Measurements from ENCODE around the gene CNTF. TPM values are rescaled to one million over a fixed set of nuclear protein-coding genes. Genes with fewer than 3 reads are reported as not detected.

Gene CNTF
- total and polyA plus RNA-seq, 5 donors from 2014 or later = 4.9 TPM; not detected in 4

DNA sequence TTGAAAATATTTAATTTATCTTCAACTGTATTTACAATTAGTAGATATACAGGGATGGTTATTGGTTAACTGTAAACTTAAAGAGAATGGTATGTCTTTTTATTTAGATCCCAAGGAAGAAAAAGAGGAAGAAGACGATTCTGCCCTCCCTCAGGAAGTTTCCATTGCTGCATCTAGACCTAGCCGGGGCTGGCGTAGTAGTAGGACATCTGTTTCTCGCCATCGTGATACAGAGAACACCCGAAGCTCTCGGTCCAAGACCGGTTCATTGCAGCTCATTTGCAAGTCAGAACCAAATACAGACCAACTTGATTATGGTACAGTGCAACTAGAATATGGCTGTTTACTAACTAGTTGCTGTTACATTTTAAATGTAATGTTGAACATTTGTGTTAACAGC is 12.7 kb upstream of the CNTF start:
- Mint-ChIP-seq H3K9me3 (no peaks in the 10 kb centered on the region), H3K27ac (peak overlapping the region in 1 of 3 donors; percentile 63), H3K27me3 (no peaks in the 10 kb centered on the region), H3K4me1 (peaks cover 36 to 52% (median 45%) of the 10 kb centered on the region in 4 donors), H3K4me3 (no peak overlapping the region), H3K36me3 (peaks cover 34% of the 10 kb centered on the region)
- Histone ChIP-seq H3K4me1 (ENCODE audit: control insufficient read depth, insufficient read depth, low read length, poor library complexity, severe bottlenecking) (peaks cover 7% of the 10 kb centered on the region), H3K9me3 (ENCODE audit: control insufficient read depth in 2 of 2, low read length in 2 of 2) (no peaks in the 10 kb centered on the region), H3K36me3 (ENCODE audit: control insufficient read depth, insufficient read depth, low read length) (peaks cover 52% of the 10 kb centered on the region), H3K27ac (ENCODE audit: insufficient read depth, low read length, poor library complexity, severe bottlenecking) (no peak overlapping the region), H3K4me3 (ENCODE audit: low read depth, low read length) (no peak overlapping the region), H3K27me3 (ENCODE audit: control insufficient read depth, insufficient read depth, low read length) (no peaks in the 10 kb centered on the region)
- no peak for DNase-seq
- ATAC-seq (ENCODE audit: low read depth in 2 of 2) = no peak

DNA sequence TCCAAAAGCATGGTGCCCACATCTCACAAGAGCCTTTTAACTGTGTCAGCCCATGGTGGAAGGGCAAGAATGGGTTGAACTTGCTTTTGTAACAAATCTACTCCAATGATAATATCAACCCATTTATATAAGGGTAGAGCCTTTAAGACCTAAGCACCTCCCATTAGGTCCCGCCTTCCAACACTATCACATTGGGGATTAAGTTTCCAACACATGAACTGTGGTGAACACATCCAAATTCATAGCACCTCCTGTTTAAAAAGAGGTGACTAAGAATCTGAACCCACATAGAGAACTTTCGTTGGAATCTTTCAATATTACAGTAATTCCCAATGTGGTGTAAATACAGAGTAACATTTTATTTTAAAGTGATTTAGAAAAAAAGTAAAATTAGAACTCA is 9.2 kb upstream of the CNTF start:
- no peaks in the 10 kb centered on the region for H3K9me3 ChIP-seq (ENCODE audit: control insufficient read depth in 2 of 2, low read length in 2 of 2)
- Mint-ChIP-seq H3K27ac (no peak overlapping the region), H3K4me3 (no peak overlapping the region), H3K36me3 (peaks cover 57% of the 10 kb centered on the region), H3K27me3 (no peaks in the 10 kb centered on the region), H3K9me3 (no peaks in the 10 kb centered on the region), H3K4me1 (peaks cover 16 to 32% (median 27%) of the 10 kb centered on the region in 4 donors)
- H3K27me3 ChIP-seq (ENCODE audit: control insufficient read depth, insufficient read depth, low read length) = no peaks in the 10 kb centered on the region
- ATAC-seq (ENCODE audit: low read depth in 2 of 2) = no peak
- no peaks in the 10 kb centered on the region for H3K4me1 ChIP-seq (ENCODE audit: control insufficient read depth, insufficient read depth, low read length, poor library complexity, severe bottlenecking)
- DNase-seq = no peak
- no peak overlapping the region for H3K27ac ChIP-seq (ENCODE audit: insufficient read depth, low read length, poor library complexity, severe bottlenecking)
- peaks cover 86% of the 10 kb centered on the region for H3K36me3 ChIP-seq (ENCODE audit: control insufficient read depth, insufficient read depth, low read length)
- H3K4me3 ChIP-seq (ENCODE audit: low read depth, low read length) = no peak overlapping the region

DNA sequence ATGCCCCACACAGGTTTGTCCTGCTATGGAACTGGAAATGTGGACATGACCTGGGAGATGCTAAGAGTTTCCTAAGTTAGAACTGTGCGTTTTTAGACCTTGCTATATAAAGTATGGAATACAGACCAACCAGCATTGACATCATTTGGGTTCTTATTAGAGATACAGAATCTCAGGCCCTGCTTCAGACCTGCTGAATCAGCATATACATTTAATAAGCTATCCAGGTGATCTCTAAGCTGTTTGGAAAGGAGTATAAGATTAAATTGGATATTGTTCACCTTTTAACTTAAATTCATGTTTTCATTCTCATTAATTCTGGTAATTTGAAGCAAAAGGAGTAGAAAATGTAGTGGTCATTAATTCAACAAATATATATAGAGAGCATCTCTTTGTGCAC is 6.9 kb upstream of the CNTF start:
- no peaks in the 10 kb centered on the region for H3K9me3 Mint-ChIP-seq
- H3K27me3 Mint-ChIP-seq = no peaks in the 10 kb centered on the region
- no peak for DNase-seq
- Histone ChIP-seq H3K4me1 (ENCODE audit: control insufficient read depth, insufficient read depth, low read length, poor library complexity, severe bottlenecking) (no peaks in the 10 kb centered on the region), H3K27ac (ENCODE audit: insufficient read depth, low read length, poor library complexity, severe bottlenecking) (no peak overlapping the region), H3K9me3 (ENCODE audit: control insufficient read depth in 2 of 2, low read length in 2 of 2) (no peaks in the 10 kb centered on the region), H3K36me3 (ENCODE audit: control insufficient read depth, insufficient read depth, low read length) (peaks cover 99% of the 10 kb centered on the region), H3K4me3 (ENCODE audit: low read depth, low read length) (no peak overlapping the region), H3K27me3 (ENCODE audit: control insufficient read depth, insufficient read depth, low read length) (no peaks in the 10 kb centered on the region)
- H3K4me1 Mint-ChIP-seq = peaks cover 13 to 26% (median 18%) of the 10 kb centered on the region in 4 donors
- H3K36me3 Mint-ChIP-seq = peaks cover 75% of the 10 kb centered on the region
- peak overlapping the region in 1 of 3 donors; percentile 61 for H3K27ac Mint-ChIP-seq
- no peak for ATAC-seq (ENCODE audit: low read depth in 2 of 2)
- no peak overlapping the region for H3K4me3 Mint-ChIP-seq

DNA sequence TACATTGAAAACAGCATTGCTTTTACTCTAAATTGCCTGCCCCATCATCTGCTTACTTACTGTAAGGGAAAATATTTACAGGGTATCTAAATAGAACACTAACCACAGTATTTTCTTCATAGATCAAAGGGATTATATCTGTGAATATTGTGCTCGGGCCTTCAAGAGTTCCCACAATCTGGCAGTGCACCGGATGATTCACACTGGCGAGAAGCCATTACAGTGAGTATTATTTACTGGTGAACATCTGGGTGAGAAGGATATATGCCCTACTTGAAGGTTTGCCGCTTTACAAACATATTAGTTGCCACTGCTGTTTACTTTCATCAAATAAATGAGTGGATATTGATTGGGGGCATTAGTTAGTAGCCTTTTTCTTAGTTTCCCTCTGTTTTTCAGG is 5.9 kb upstream of the CNTF start:
- no peaks in the 10 kb centered on the region for H3K9me3 ChIP-seq (ENCODE audit: control insufficient read depth in 2 of 2, low read length in 2 of 2)
- peaks cover 95% of the 10 kb centered on the region for H3K36me3 ChIP-seq (ENCODE audit: control insufficient read depth, insufficient read depth, low read length)
- no peaks in the 10 kb centered on the region for H3K27me3 ChIP-seq (ENCODE audit: control insufficient read depth, insufficient read depth, low read length)
- H3K4me3 ChIP-seq (ENCODE audit: low read depth, low read length) = no peak overlapping the region
- H3K4me3 Mint-ChIP-seq = no peak overlapping the region
- H3K27me3 Mint-ChIP-seq = no peaks in the 10 kb centered on the region
- H3K27ac ChIP-seq (ENCODE audit: insufficient read depth, low read length, poor library complexity, severe bottlenecking) = no peak overlapping the region
- H3K27ac Mint-ChIP-seq = no peak overlapping the region
- DNase-seq (no peak), ATAC-seq (ENCODE audit: low read depth in 2 of 2) (no peak)
- H3K9me3 Mint-ChIP-seq = no peaks in the 10 kb centered on the region
- peaks cover 13 to 20% (median 15%) of the 10 kb centered on the region in 4 donors for H3K4me1 Mint-ChIP-seq
- H3K4me1 ChIP-seq (ENCODE audit: control insufficient read depth, insufficient read depth, low read length, poor library complexity, severe bottlenecking) = peaks cover 2% of the 10 kb centered on the region
- H3K36me3 Mint-ChIP-seq = peaks cover 66% of the 10 kb centered on the region

DNA sequence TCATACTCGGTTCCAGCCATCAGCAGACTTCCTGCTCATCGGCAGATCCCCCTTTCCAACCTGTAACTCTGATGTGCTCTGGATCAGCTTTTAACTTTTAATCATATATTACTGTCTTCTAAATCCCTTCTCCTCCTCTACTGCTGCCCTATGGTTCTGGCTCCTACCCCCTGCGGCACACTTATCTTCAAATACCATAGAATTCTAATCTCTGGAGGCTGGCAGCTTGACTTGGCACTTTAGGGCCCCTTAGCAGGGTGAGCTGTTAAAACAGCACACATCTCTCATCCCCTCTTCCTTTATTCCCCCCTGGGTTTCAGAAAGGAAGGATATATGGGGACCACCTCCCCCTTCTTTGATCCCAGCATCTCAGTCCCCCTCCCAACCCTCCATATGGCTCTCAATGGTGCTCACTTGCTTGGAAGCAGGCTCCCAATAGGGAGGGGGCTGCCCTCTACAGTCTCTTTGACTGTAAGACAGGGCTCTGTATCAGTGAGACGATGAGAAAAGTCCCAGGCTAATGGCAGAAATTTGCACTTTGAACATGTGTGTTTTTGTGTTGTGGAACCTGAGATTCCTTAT is 4.4 kb upstream of the CNTF start:
- Histone ChIP-seq H3K36me3 (ENCODE audit: control insufficient read depth, insufficient read depth, low read length) (peaks cover 89% of the 10 kb centered on the region), H3K9me3 (ENCODE audit: control insufficient read depth in 2 of 2, low read length in 2 of 2) (no peaks in the 10 kb centered on the region), H3K4me1 (ENCODE audit: control insufficient read depth, insufficient read depth, low read length, poor library complexity, severe bottlenecking) (peaks cover 4% of the 10 kb centered on the region), H3K4me3 (ENCODE audit: low read depth, low read length) (no peak overlapping the region), H3K27ac (ENCODE audit: insufficient read depth, low read length, poor library complexity, severe bottlenecking) (peak overlapping the region; percentile 35), H3K27me3 (ENCODE audit: control insufficient read depth, insufficient read depth, low read length) (no peaks in the 10 kb centered on the region)
- H3K27ac Mint-ChIP-seq = peak overlapping the region in 2 of 3 donors; percentile 56 to 84
- H3K4me3 Mint-ChIP-seq = no peak overlapping the region
- DNase-seq (peak in 1 of 3 donors; percentile 22), ATAC-seq (ENCODE audit: low read depth in 2 of 2) (peak; percentile 44 to 45)
- peaks cover 60% of the 10 kb centered on the region for H3K36me3 Mint-ChIP-seq
- peaks cover 15 to 21% (median 19%) of the 10 kb centered on the region in 4 donors for H3K4me1 Mint-ChIP-seq
- H3K9me3 Mint-ChIP-seq = no peaks in the 10 kb centered on the region
- H3K27me3 Mint-ChIP-seq = no peaks in the 10 kb centered on the region

DNA sequence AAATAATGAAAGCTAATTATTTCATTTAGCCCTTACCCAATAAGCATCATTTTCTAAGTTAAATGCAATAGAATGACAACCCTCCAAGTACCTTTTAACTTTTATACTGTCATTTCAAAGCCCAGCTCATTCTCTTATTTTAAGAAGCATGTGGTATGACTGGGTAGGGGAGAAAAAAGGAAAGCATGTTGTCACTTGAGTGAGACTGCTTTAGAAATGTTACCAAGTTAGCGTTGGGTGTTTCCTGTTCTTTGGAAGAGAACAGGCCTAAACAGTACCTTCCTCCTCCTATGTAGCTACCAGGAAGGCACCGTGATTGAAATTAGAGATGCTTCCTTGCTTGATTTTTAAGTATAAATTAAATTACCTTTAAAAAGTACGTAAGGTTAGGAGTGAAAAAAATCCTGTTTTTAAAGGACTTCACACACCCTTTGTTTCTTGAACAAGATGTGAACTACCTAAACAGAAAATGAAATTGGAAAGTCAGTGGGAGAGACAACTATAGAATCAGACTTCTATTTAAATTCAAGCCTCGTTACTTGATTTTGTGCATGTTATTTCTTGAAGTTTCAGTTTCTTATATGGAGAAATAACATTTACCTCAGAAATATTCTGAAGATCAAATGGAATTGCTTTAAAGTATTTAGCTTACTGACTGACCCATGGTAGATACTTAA is 741 bp upstream of the CNTF start:
- peaks cover 54% of the 10 kb centered on the region for H3K36me3 Mint-ChIP-seq
- peak overlapping the region in 2 of 3 donors; percentile 55 to 84 for H3K27ac Mint-ChIP-seq
- peaks cover 79% of the 10 kb centered on the region for H3K36me3 ChIP-seq (ENCODE audit: control insufficient read depth, insufficient read depth, low read length)
- no peaks in the 10 kb centered on the region for H3K27me3 Mint-ChIP-seq
- DNase-seq (peak in 1 of 3 donors; percentile 18), ATAC-seq (ENCODE audit: low read depth in 2 of 2) (no peak)
- peaks cover 4% of the 10 kb centered on the region for H3K4me1 ChIP-seq (ENCODE audit: control insufficient read depth, insufficient read depth, low read length, poor library complexity, severe bottlenecking)
- H3K4me1 Mint-ChIP-seq = peaks cover 9 to 21% (median 18%) of the 10 kb centered on the region in 4 donors
- H3K9me3 ChIP-seq (ENCODE audit: control insufficient read depth in 2 of 2, low read length in 2 of 2) = no peaks in the 10 kb centered on the region
- no peak overlapping the region for H3K27ac ChIP-seq (ENCODE audit: insufficient read depth, low read length, poor library complexity, severe bottlenecking)
- H3K9me3 Mint-ChIP-seq = no peaks in the 10 kb centered on the region
- no peak overlapping the region for H3K4me3 ChIP-seq (ENCODE audit: low read depth, low read length)
- H3K27me3 ChIP-seq (ENCODE audit: control insufficient read depth, insufficient read depth, low read length) = no peaks in the 10 kb centered on the region
- no peak overlapping the region for H3K4me3 Mint-ChIP-seq

DNA sequence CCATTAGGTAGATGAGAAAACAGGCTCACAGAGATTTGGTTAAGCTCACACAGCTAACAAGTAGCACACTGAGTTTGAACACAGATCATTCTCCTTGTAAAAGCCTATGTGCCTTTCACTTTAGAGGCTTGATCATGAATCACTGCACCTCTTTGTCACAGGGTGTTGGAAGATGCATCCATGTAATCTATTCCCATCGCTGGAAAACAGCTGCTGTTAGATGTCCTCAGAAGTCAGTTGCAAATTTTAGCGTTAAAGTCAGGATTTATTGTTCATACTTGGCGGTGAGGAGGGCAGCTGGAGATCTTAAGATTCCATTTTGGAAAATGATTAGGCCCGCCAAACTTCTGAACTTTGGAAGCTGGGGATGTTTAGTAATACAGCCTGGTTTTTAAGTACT is 2.6 kb downstream of the CNTF start:
- Mint-ChIP-seq H3K4me3 (peak overlapping the region in 1 of 4 donors; percentile 16), H3K9me3 (no peaks in the 10 kb centered on the region), H3K4me1 (peaks cover 11 to 15% (median 13%) of the 10 kb centered on the region in 4 donors), H3K27ac (peak overlapping the region in 1 of 3 donors; percentile 48), H3K36me3 (peaks cover 23% of the 10 kb centered on the region), H3K27me3 (no peaks in the 10 kb centered on the region)
- peaks cover 45% of the 10 kb centered on the region for H3K36me3 ChIP-seq (ENCODE audit: control insufficient read depth, insufficient read depth, low read length)
- H3K4me3 ChIP-seq (ENCODE audit: low read depth, low read length) = no peak overlapping the region
- H3K27me3 ChIP-seq (ENCODE audit: control insufficient read depth, insufficient read depth, low read length) = no peaks in the 10 kb centered on the region
- H3K27ac ChIP-seq (ENCODE audit: insufficient read depth, low read length, poor library complexity, severe bottlenecking) = no peak overlapping the region
- no peaks in the 10 kb centered on the region for H3K9me3 ChIP-seq (ENCODE audit: control insufficient read depth in 2 of 2, low read length in 2 of 2)
- ATAC-seq (ENCODE audit: low read depth in 2 of 2) (no peak), DNase-seq (no peak)
- H3K4me1 ChIP-seq (ENCODE audit: control insufficient read depth, insufficient read depth, low read length, poor library complexity, severe bottlenecking) = peaks cover 4% of the 10 kb centered on the region

All from CD4-positive, CD25-positive, alpha-beta regulatory T cell (primary cell).